Endothelial cell of umbilical vein (primary cell): ENCODE measurements around the gene DOCK4. TPM values are rescaled to one million over a fixed set of nuclear protein-coding genes. Genes with fewer than 3 reads are reported as not detected.

Experiments used
- BruUV-seq: library from RNA; stranded (reverse); fragments of 400-500 nt; replicated peaks from 2 replicates; lab custom pipeline; 2021; lab: Mats Ljungman, UMichigan
- CTCF ChIA-PET: fragments of 300-600, 350-600 bp; sonication (Branson Sonifier 250); formaldehyde crosslinking; loops from one replicate; lab custom pipeline; 2021; ENCODE audit warnings: antibody characterized with exemption, inconsistent platforms; lab: Charles Lee
- POLR2A ChIA-PET: fragments of 300-600, 350-600 bp; sonication (Branson Sonifier 250); formaldehyde crosslinking; loops from one replicate; lab custom pipeline; 2021; ENCODE audit warnings: antibody characterized with exemption, inconsistent platforms; lab: Charles Lee
- DNase-seq: peaks from one replicate; pipeline ENCODE4 v3.0.0-alpha.2; 2011; ENCODE audit warnings: low read depth, low spot score
- FAIRE-seq: peaks from 2 replicates; lab custom pipeline; 2011; peaks lifted over from hg19 to GRCh38; lab: Jason Lieb, UNC
- H2AFZ ChIP-seq: 2 replicates; pipeline ENCODE4 v1.6.0; 2012; ENCODE audit warnings: low read depth, low read length, control low read depth, inconsistent platforms
- H3K27ac ChIP-seq: 2 replicates; pipeline ENCODE4 v1.5.1; 2011; ENCODE audit warnings: low read depth, mild to moderate bottlenecking, control low read depth, low read length, moderate library complexity; ENCODE audit not compliant: insufficient read depth
- H3K27me3 ChIP-seq, 2 experiments: 2 replicates each; pipeline versions ENCODE4 v1.6.0 to v1.6.1; 2011; ENCODE audit warnings: low read length in 2 of 2, mixed read lengths in 1 of 2; ENCODE audit not compliant: control insufficient read depth in 2 of 2, insufficient read depth in 2 of 2
- H3K36me3 ChIP-seq, 2 experiments: 2 replicates in 1 of 2; 3 replicates in 1 of 2; pipeline ENCODE4 v1.5.1; 2011; ENCODE audit warnings: low read length in 2 of 2, mild to moderate bottlenecking in 1 of 2, moderate library complexity in 1 of 2; ENCODE audit not compliant: control insufficient read depth in 2 of 2, insufficient read depth in 2 of 2; ENCODE audit errors: extremely low read depth in 1 of 2
- H3K4me1 ChIP-seq: 3 replicates; pipeline ENCODE4 v1.5.1; 2011; ENCODE audit warnings: mild to moderate bottlenecking, low read length; ENCODE audit not compliant: control insufficient read depth, insufficient read depth; ENCODE audit errors: extremely low read depth
- H3K4me2 ChIP-seq: 2 replicates; pipeline ENCODE4 v1.6.1; 2011; ENCODE audit warnings: low read length, control low read depth, mixed read lengths; ENCODE audit not compliant: insufficient read depth
- H3K4me3 ChIP-seq, 3 experiments: fragments of 200-600 bp in 1 of 3; sonication (generic), shearing (Covaris generic) in 1 of 3; replicated peaks in 1 of 3; 2 replicates each; pipeline ENCODE4 v1.5.1; 2011 to 2016; ENCODE audit warnings: control low read depth in 3 of 3, low read length in 3 of 3, mild to moderate bottlenecking in 2 of 3, inconsistent platforms in 1 of 3, low read depth in 1 of 3, moderate library complexity in 1 of 3; ENCODE audit not compliant: insufficient read depth in 1 of 3
- H3K79me2 ChIP-seq: 2 replicates; pipeline ENCODE4 v1.6.0; 2012; ENCODE audit warnings: low read length, inconsistent platforms; ENCODE audit not compliant: control insufficient read depth, insufficient read depth
- H3K9ac ChIP-seq: replicated peaks from 2 replicates; pipeline ENCODE3; 2011; ENCODE audit warnings: low read length, control low read depth; ENCODE audit not compliant: insufficient read depth; ENCODE audit errors: extremely low read depth
- H3K9me1 ChIP-seq: replicated peaks from 3 replicates; pipeline ENCODE4 v1.6.0; 2011; ENCODE audit warnings: mild to moderate bottlenecking, low read length; ENCODE audit not compliant: control insufficient read depth, insufficient read depth; ENCODE audit errors: extremely low read depth
- H3K9me3 ChIP-seq: replicated peaks from 2 replicates; pipeline ENCODE4 v1.5.1; 2012; ENCODE audit warnings: low read length, inconsistent platforms; ENCODE audit not compliant: control insufficient read depth, insufficient read depth
- H4K20me1 ChIP-seq: replicated peaks from 2 replicates; pipeline ENCODE3; 2011; ENCODE audit warnings: mild to moderate bottlenecking, low read length; ENCODE audit not compliant: control insufficient read depth, insufficient read depth; ENCODE audit errors: extremely low read depth
- EZH2 ChIP-seq: IDR thresholded peaks from 2 replicates; pipeline ENCODE4 v1.6.1; 2012; ENCODE audit warnings: borderline replicate concordance, low read depth, mild to moderate bottlenecking, moderate library complexity, low read length, inconsistent platforms; ENCODE audit not compliant: severe bottlenecking
- FOS ChIP-seq: IDR thresholded peaks from 2 replicates; pipeline ENCODE4 v1.6.1; 2011; ENCODE audit warnings: mild to moderate bottlenecking, low read length, moderate library complexity, borderline replicate concordance; ENCODE audit not compliant: insufficient read depth
- GATA2 ChIP-seq: IDR thresholded peaks from 2 replicates; pipeline ENCODE4 v1.7.0; 2011; ENCODE audit warnings: low read depth, mild to moderate bottlenecking, moderate library complexity, mixed read lengths, low read length; ENCODE audit not compliant: insufficient read length, insufficient read depth
- JUN ChIP-seq: IDR thresholded peaks from 2 replicates; pipeline ENCODE4 v1.6.1; 2011; ENCODE audit warnings: borderline replicate concordance, low read depth; ENCODE audit not compliant: insufficient read length, insufficient read depth
- MYC ChIP-seq: IDR thresholded peaks from one replicate; pipeline ENCODE4 v1.6.1; 2011; ENCODE audit warnings: mild to moderate bottlenecking, low read depth, low read length
- POLR2A ChIP-seq: IDR thresholded peaks from 2 replicates; pipeline ENCODE4 v1.6.1; 2012; ENCODE audit warnings: low read depth, mild to moderate bottlenecking, control low read depth, low read length
- POLR2AphosphoS5 ChIP-seq: IDR thresholded peaks from 2 replicates; pipeline ENCODE4 v1.6.1; 2012; ENCODE audit warnings: low read depth, mild to moderate bottlenecking, control low read depth, low read length, moderate library complexity; ENCODE audit not compliant: insufficient read depth
- dilution Hi-C: fragments of 300-500 bp; cut with MboI; formaldehyde crosslinking; loops from one replicate; pipeline ENCODE4 v1.15.0; 2019; ENCODE audit warnings: low sequenced_read_pairs; ENCODE audit not compliant: extremely low pct_ligation_motif_present
- intact Hi-C: fragments of 100-400 bp; cut with micrococcal nuclease; formaldehyde crosslinking; loops from one replicate; pipeline ENCODE4 v1.10.0; 2022
- polyA plus RNA-seq, 4 experiments: library from polyadenylated mRNA; depleted of rRNA in 3 of 4; stranded (reverse) in 3 of 4; unstranded in 1 of 4; fragments of >200 nt; gene quantifications; 2 replicates each; pipeline versions ENCODE4 v1.2.1 to v1.2.3, GENCODE V29; 2011 to 2012; ENCODE audit warnings: missing spikeins in 1 of 4
- total RNA-seq: library from RNA; stranded (reverse); gene quantifications from 2 replicates; pipeline ENCODE4 v1.2.3, GENCODE V29; 2021
- TF ChIP-seq, protein P1 (sequence below): IDR thresholded peaks from 2 replicates; pipeline ENCODE4 v1.6.1; 2011; ENCODE audit not compliant: insufficient read depth, insufficient read length
- TF ChIP-seq, protein P2 (sequence below), 2 donors: IDR thresholded peaks; 1 replicate in 1 of 2; 2 replicates in 1 of 2; pipeline ENCODE4 v1.5.1; 2011; ENCODE audit warnings: low read length in 2 of 2, mild to moderate bottlenecking in 2 of 2, moderate library complexity in 2 of 2, control low read depth in 1 of 2, inconsistent platforms in 1 of 2, low read depth in 1 of 2; ENCODE audit not compliant: insufficient read depth in 1 of 2; ENCODE audit errors: extremely low read depth in 1 of 2

Gene DOCK4
- total and polyA plus RNA-seq, 2 donors (not counting 3 experiments of a cell fraction or from before 2014, with no cell fraction given): 47.4 to 164 TPM

DNA sequence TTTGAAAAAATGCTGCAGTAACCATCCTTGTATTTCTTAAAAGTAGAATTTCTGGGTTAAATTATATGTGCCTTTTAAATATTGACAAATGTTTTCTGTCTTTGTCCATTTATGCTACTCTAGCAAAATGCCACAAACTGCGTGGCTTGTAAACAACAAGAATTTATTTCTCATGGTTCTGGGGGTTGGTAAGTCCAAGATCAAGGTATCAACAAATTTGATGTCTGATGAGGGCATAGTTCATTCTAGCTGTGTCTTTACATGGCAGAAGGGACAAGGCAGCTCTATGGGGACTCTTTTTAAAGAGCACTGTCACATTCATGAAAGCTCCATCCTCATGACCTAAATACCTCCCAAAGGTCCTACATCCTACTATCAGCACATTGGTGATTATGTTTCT, 27.9 kb upstream of the DOCK4 start:
- intact Hi-C loops (no loop called here), dilution Hi-C loops (no loop called here)
- TF ChIP-seq POLR2A (no peak), MYC (no peak), FOS (no peak), GATA2 (no peak), POLR2AphosphoS5 (no peak), EZH2 (no peak), JUN (no peak)
- TF ChIP-seq, protein P1, sequence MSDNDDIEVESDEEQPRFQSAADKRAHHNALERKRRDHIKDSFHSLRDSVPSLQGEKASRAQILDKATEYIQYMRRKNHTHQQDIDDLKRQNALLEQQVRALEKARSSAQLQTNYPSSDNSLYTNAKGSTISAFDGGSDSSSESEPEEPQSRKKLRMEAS: no peak
- TF ChIP-seq, protein P2, sequence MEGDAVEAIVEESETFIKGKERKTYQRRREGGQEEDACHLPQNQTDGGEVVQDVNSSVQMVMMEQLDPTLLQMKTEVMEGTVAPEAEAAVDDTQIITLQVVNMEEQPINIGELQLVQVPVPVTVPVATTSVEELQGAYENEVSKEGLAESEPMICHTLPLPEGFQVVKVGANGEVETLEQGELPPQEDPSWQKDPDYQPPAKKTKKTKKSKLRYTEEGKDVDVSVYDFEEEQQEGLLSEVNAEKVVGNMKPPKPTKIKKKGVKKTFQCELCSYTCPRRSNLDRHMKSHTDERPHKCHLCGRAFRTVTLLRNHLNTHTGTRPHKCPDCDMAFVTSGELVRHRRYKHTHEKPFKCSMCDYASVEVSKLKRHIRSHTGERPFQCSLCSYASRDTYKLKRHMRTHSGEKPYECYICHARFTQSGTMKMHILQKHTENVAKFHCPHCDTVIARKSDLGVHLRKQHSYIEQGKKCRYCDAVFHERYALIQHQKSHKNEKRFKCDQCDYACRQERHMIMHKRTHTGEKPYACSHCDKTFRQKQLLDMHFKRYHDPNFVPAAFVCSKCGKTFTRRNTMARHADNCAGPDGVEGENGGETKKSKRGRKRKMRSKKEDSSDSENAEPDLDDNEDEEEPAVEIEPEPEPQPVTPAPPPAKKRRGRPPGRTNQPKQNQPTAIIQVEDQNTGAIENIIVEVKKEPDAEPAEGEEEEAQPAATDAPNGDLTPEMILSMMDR (IDR thresholded peaks at IDR 0.05; ENCODE audit: extremely low read depth in 1 of 2, insufficient read depth in 1 of 2, low read depth in 1 of 2, low read length in 2 of 2): no peak
- ChIA-PET CTCF (interaction anchor here (0.6 kb wide), 1 partner anchor 83 kb away, joined by 3 read pairs; no protein-coding TSS in a partner anchor), POLR2A (no interaction called here)
- Histone ChIP-seq H2AFZ (no peak overlapping the region), H3K27me3 (no peaks in the 10 kb centered on the region), H3K79me2 (peaks cover 4% of the 10 kb centered on the region), H3K4me3 (no peak overlapping the region), H3K4me1 (no peaks in the 10 kb centered on the region), H3K36me3 (no peaks in the 10 kb centered on the region), H4K20me1 (no peaks in the 10 kb centered on the region), H3K9me1 (no peaks in the 10 kb centered on the region), H3K9me3 (no peaks in the 10 kb centered on the region), H3K4me2 (no peak overlapping the region), H3K27ac (no peak overlapping the region), H3K9ac (no peak overlapping the region)
- FAIRE-seq (no peak), DNase-seq (no peak)
- BruUV-seq: no TSS peak
